Keratinocyte (primary cell): ENCODE results near the gene KTN1. TPM values are rescaled to one million over a fixed set of nuclear protein-coding genes. Genes with fewer than 3 reads are reported as not detected.
A peak's percentile ranks its signal among the peaks of the same experiment; 100 is the strongest.

Source experiments
- DNase-seq: peaks from one replicate; pipeline ENCODE4 v3.0.0-alpha.2; 2011; ENCODE audit warnings: low read depth, missing footprints, low spot score
- FAIRE-seq: peaks from 2 replicates; lab custom pipeline; 2011; peaks lifted over from hg19 to GRCh38; lab: Jason Lieb, UNC
- H2AFZ ChIP-seq: 2 replicates; pipeline ENCODE4 v1.6.0; 2012; ENCODE audit warnings: low read length, control low read depth, inconsistent platforms; ENCODE audit not compliant: control insufficient read depth
- H3K27ac ChIP-seq: 2 replicates; pipeline ENCODE4 v1.5.1; 2011; ENCODE audit warnings: low read length; ENCODE audit not compliant: control insufficient read depth, insufficient read depth
- H3K27me3 ChIP-seq: 3 replicates; pipeline ENCODE4 v1.6.0; 2011; ENCODE audit warnings: low read length; ENCODE audit not compliant: control insufficient read depth, insufficient read depth; ENCODE audit errors: extremely low read depth
- H3K36me3 ChIP-seq, 2 experiments: 2 replicates in 1 of 2; 3 replicates in 1 of 2; pipeline ENCODE4 v1.5.1; 2011; ENCODE audit warnings: low read length in 2 of 2, mild to moderate bottlenecking in 1 of 2; ENCODE audit not compliant: control insufficient read depth in 2 of 2, insufficient read depth in 2 of 2; ENCODE audit errors: extremely low read depth in 1 of 2
- H3K4me1 ChIP-seq: 3 replicates; pipeline ENCODE4 v1.5.1; 2011; ENCODE audit warnings: low read length; ENCODE audit not compliant: control insufficient read depth, insufficient read depth; ENCODE audit errors: extremely low read depth
- H3K4me2 ChIP-seq: 3 replicates; pipeline ENCODE4 v1.6.0; 2011; ENCODE audit warnings: low read depth, low read length; ENCODE audit not compliant: control insufficient read depth, insufficient read depth; ENCODE audit errors: extremely low read depth
- H3K4me3 ChIP-seq, 3 experiments: fragments of 200-600 bp in 1 of 3; sonication (generic) in 1 of 3; 2 replicates in 2 of 3; 3 replicates in 1 of 3; pipeline ENCODE4 v1.5.1; 2011 to 2016; ENCODE audit warnings: low read length in 3 of 3, mild to moderate bottlenecking in 3 of 3, control low read depth in 2 of 3, inconsistent platforms in 1 of 3, low read depth in 1 of 3, mixed read lengths in 1 of 3, mixed run types in 1 of 3, moderate library complexity in 1 of 3; ENCODE audit not compliant: control insufficient read depth in 2 of 3, insufficient read depth in 2 of 3; ENCODE audit errors: extremely low read depth in 1 of 3
- H3K79me2 ChIP-seq: 2 replicates; pipeline ENCODE4 v1.6.0; 2012; ENCODE audit warnings: low read length; ENCODE audit not compliant: control insufficient read depth, insufficient read depth
- H3K9ac ChIP-seq: 3 replicates; pipeline ENCODE4 v1.6.0; 2011; ENCODE audit warnings: low read length; ENCODE audit not compliant: control insufficient read depth, insufficient read depth; ENCODE audit errors: extremely low read depth
- H3K9me1 ChIP-seq: 3 replicates; pipeline ENCODE4 v1.6.0; 2011; ENCODE audit warnings: low read length; ENCODE audit not compliant: control insufficient read depth, insufficient read depth; ENCODE audit errors: extremely low read depth
- H3K9me3 ChIP-seq: 2 replicates; pipeline ENCODE4 v1.5.1; 2012; ENCODE audit warnings: low read depth, low read length; ENCODE audit not compliant: control insufficient read depth
- H4K20me1 ChIP-seq: 3 replicates; pipeline ENCODE4 v1.6.0; 2011; ENCODE audit warnings: low read length; ENCODE audit not compliant: control insufficient read depth, insufficient read depth; ENCODE audit errors: extremely low read depth
- CTCF ChIP-seq, 3 experiments: IDR thresholded peaks in 1 of 3; conservative IDR thresholded peaks in 1 of 3; optimal IDR thresholded peaks in 1 of 3; 2 replicates in 2 of 3; 3 replicates in 1 of 3; pipeline versions ENCODE3 to v1.5.1; 2011; ENCODE audit warnings: low read length in 3 of 3, mild to moderate bottlenecking in 3 of 3, moderate library complexity in 2 of 3, control low read depth in 1 of 3, inconsistent platforms in 1 of 3; ENCODE audit not compliant: insufficient read depth in 2 of 3; ENCODE audit errors: extremely low read depth in 1 of 3
- EZH2 ChIP-seq: IDR thresholded peaks from one replicate; pipeline ENCODE4 v1.6.1; 2012; ENCODE audit warnings: inconsistent platforms, mild to moderate bottlenecking, low read length, moderate library complexity
- dilution Hi-C: fragments of 300-500 bp; cut with MboI; formaldehyde crosslinking; loops from one replicate; pipeline ENCODE4 v1.7.0; 2020; ENCODE audit warnings: low sequenced_read_pairs; ENCODE audit not compliant: extremely low pct_ligation_motif_present
- polyA minus RNA-seq, 3 experiments: library from RNA; depleted of rRNA, polyadenylated mRNA; stranded (reverse); fragments of >200 nt; gene quantifications; 1 replicate in 1 of 3; 2 replicates in 1 of 3; 3 replicates in 1 of 3; pipeline ENCODE4 v1.2.3, GENCODE V29; 2011
- polyA plus RNA-seq, 5 experiments: library from polyadenylated mRNA; depleted of rRNA in 3 of 5; stranded (reverse) in 3 of 5; stranded (forward) in 1 of 5; unstranded in 1 of 5; fragments of >200 nt; gene quantifications; 1 replicate in 1 of 5; 2 replicates in 3 of 5; 3 replicates in 1 of 5; pipeline versions ENCODE4 v1.2.1 to v1.2.3, GENCODE V29; 2011 to 2012; ENCODE audit warnings: missing spikeins in 2 of 5, low read depth in 1 of 5, low replicate concordance in 1 of 5

The KTN1 gene
- polyA plus RNA-seq, result 62.6 to 121 TPM (median 81.3 TPM) in 3 replicates
- 353 TPM for polyA plus RNA-seq (2011; ENCODE audit: low read depth)
- polyA plus RNA-seq (2011; cell fraction: cytosol; rRNA removed), result 51.6 and 77.8 TPM in 2 replicates
- polyA plus RNA-seq (2011; cell fraction: nucleus; rRNA removed), result 72.4 and 135 TPM in 2 replicates
- 70.7 and 116 TPM in 2 replicates for polyA plus RNA-seq (2012; ENCODE audit: low replicate concordance)
- polyA minus RNA-seq, result 5.2 to 65.1 TPM (median 21.7 TPM) in 3 replicates
- 63.1 TPM for polyA minus RNA-seq (2011; cell fraction: cytosol; rRNA and poly(A)+ RNA removed)
- polyA minus RNA-seq (2011; cell fraction: nucleus; rRNA and poly(A)+ RNA removed), result 67.3 and 125 TPM in 2 replicates

- TF ChIP-seq EZH2, result no peak
- no peak for TF ChIP-seq CTCF (optimal IDR thresholded peaks at IDR 0.05 in 1 of 3, IDR thresholded peaks at IDR 0.05 in 1 of 3, conservative IDR thresholded peaks at IDR 0.05 in 1 of 3; ENCODE audit: extremely low read depth in 1 of 3, insufficient read depth in 2 of 3, low read length in 3 of 3)
- peak within 1 kb of the TSS; percentile 87 for H3K27ac ChIP-seq
- peak within 1 kb of the TSS; percentile 91 for H3K9ac ChIP-seq
- no peaks in the 10 kb centered on the region for H3K9me1 ChIP-seq
- H2AFZ ChIP-seq, result peak within 1 kb of the TSS; percentile 78
- H3K27me3 ChIP-seq, result no peaks in the 10 kb centered on the region
- H3K79me2 ChIP-seq, result peaks cover 45% of the 10 kb centered on the region
- peak within 1 kb of the TSS; percentile 82 to 97 (median 83) for H3K4me3 ChIP-seq
- no peaks in the 10 kb centered on the region for H4K20me1 ChIP-seq
- H3K4me2 ChIP-seq, result peak within 1 kb of the TSS; percentile 96
- FAIRE-seq, result no peak
- peaks cover 42% of the 10 kb centered on the region for H3K4me1 ChIP-seq
- H3K36me3 ChIP-seq, result peaks cover 0 to 4% of the 10 kb centered on the region in 2 experiments
- dilution Hi-C loops, result no loop called here
- no peak for DNase-seq
- no peaks in the 10 kb centered on the region for H3K9me3 ChIP-seq
These were observed at the start of gene KTN1 for GRCh38 chr14:55579724-55580469. Gene KTN1, plus strand, starts transcription at chr14:55580207. Its CDS starts 31,842 bp downstream, at chr14:55612049.

GRCh38 chr14:55530464-55530863, 49.5 kb upstream of the KTN1 start:
- H3K27ac ChIP-seq, result no peak overlapping the region
- H3K9me3 ChIP-seq, result no peaks in the 10 kb centered on the region
- no peak overlapping the region for H3K4me2 ChIP-seq
- no peaks in the 10 kb centered on the region for H3K36me3 ChIP-seq
- H4K20me1 ChIP-seq, result no peaks in the 10 kb centered on the region
- TF ChIP-seq EZH2 (no peak), CTCF (optimal IDR thresholded peaks at IDR 0.05 in 1 of 3, IDR thresholded peaks at IDR 0.05 in 1 of 3, conservative IDR thresholded peaks at IDR 0.05 in 1 of 3; ENCODE audit: extremely low read depth in 1 of 3, insufficient read depth in 2 of 3, low read length in 3 of 3) (no peak)
- DNase-seq (no peak), FAIRE-seq (no peak)
- no peaks in the 10 kb centered on the region for H3K79me2 ChIP-seq
- dilution Hi-C loops, result no loop called here
- H3K4me3 ChIP-seq, result no peak overlapping the region
- H3K9ac ChIP-seq, result no peak overlapping the region
- peaks cover 22% of the 10 kb centered on the region for H3K4me1 ChIP-seq
- H3K9me1 ChIP-seq, result no peaks in the 10 kb centered on the region
- no peak overlapping the region for H2AFZ ChIP-seq
- no peaks in the 10 kb centered on the region for H3K27me3 ChIP-seq
